ENCODE data around the gene ISG20L2. TPM values are rescaled to one million over a fixed set of nuclear protein-coding genes. Genes with fewer than 3 reads are reported as not detected.

Gene ISG20L2
- total RNA-seq, 2 experiments from 2014 or later, result 56.3 to 58.8 TPM

DNA sequence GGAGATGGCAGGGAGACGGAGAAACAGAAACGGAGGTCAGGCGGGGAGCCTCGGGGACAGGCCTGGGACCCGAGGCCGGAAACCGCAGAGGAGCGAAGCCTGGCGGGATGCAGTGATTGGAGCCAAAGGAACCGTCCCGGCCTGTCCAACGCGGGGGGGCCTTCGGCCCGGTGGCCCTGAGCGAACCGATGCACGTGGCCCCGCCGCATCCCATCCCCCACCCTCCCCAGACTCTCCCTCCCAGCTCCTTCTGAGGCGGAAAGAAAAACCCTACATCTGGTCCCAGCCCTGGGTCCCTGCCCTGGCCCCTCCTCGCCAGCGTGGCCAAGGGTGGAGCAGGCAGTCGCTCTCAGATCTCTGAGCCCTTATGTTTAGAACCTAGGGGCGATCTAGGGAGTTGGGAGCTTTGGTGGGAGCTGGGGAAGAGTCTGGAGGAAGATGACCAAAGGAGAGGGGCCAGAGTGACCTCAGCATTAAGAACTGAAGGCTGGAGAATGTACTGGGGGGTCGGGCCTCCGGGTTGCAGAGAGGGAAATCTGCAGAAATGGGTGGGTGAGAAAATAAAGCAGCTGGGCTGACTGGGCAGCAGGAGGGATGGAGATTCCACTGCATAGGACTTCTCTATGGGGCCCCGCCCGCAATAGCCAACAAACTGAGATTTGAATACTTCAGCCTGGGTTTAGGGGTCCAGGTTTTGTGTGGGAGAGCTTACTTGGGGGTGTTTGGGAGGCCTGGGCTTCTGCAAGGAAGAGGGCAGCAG is 21.7 kb downstream of the ISG20L2 start:
- no peaks in the 10 kb centered on the region for H3K36me3 Mint-ChIP-seq (ENCODE audit: low read depth)
- peaks cover 24% of the 10 kb centered on the region for H3K4me1 Mint-ChIP-seq (ENCODE audit: low read depth)
- peak overlapping the region; percentile 71 for H3K4me3 Mint-ChIP-seq
- H3K9me3 Mint-ChIP-seq (ENCODE audit: insufficient read depth), result no peaks in the 10 kb centered on the region
- ChIA-PET CTCF (interaction anchor here (0.6 to 17.4 kb wide), 28 partner anchors 9 to 321 kb away, joined by 3 to 311 read pairs (median 5); partner anchors contain the start of genes HAPLN2, INSRR, ISG20L2 and METTL25B), POLR2A (interaction anchor here (1.1 to 2.4 kb wide), 5 partner anchors 17 to 56 kb away, joined by 3 to 9 read pairs (median 5); partner anchors contain the start of genes ISG20L2 and METTL25B)
- no peak overlapping the region for H3K27ac Mint-ChIP-seq
- DNase-seq (peak; percentile 32), ATAC-seq (peak; percentile 20)
- H3K27me3 Mint-ChIP-seq (ENCODE audit: low read depth), result peaks cover 33% of the 10 kb centered on the region

DNA sequence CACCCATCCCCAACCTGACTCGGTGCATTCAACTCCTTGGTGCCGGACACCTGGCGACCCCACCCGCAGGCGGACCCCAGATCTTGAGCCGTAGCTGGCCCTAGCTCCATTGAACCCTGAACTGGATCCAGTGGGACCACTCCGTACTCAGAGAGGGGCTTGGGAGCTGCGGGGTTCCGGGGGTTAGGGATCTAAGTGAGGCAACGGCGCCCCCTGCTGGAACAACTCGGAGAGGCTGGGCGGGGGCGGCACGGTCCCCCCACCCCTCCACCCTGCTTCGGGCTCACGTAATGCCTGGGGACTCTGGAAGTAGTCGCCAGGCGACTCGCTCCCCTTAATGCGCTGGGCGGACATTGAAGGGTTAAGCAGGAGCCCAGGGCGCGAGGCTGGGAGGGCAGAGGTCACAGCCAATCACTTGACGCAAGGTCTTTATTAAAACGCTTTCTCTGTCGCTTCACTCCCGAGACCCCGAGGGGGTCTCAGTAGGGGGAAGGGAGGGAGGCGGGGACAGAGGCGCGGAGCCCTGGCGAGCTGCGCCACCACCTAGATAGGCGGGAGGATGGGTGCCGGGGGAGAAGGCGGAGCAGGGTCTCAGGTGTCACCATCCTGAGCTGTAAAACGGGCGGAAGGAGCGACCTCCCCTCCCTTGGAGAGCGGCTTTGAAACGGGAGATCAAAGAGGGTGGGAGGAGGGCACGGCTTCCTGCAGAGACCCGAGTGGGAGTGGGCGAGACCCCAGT is 22.5 kb downstream of the ISG20L2 start:
- DNase-seq, result peak; percentile 70
- Mint-ChIP-seq H3K27me3 (ENCODE audit: low read depth) (peaks cover 33% of the 10 kb centered on the region), H3K36me3 (ENCODE audit: low read depth) (no peaks in the 10 kb centered on the region), H3K27ac (no peak overlapping the region), H3K9me3 (ENCODE audit: insufficient read depth) (no peaks in the 10 kb centered on the region), H3K4me1 (ENCODE audit: low read depth) (peaks cover 28% of the 10 kb centered on the region), H3K4me3 (peak overlapping the region; percentile 71)
- ATAC-seq, result peak; percentile 65
- CTCF ChIA-PET, result interaction anchor here (0.6 to 17.4 kb wide), 30 partner anchors 9 to 423 kb away, joined by 3 to 311 read pairs (median 5); partner anchors contain the start of genes HAPLN2, INSRR, ISG20L2 and METTL25B
- POLR2A ChIA-PET, result interaction anchor here (1.0 to 2.4 kb wide), 6 partner anchors 16 to 55 kb away, joined by 3 to 9 read pairs (median 5); partner anchors contain the start of genes ISG20L2 and METTL25B

DNA sequence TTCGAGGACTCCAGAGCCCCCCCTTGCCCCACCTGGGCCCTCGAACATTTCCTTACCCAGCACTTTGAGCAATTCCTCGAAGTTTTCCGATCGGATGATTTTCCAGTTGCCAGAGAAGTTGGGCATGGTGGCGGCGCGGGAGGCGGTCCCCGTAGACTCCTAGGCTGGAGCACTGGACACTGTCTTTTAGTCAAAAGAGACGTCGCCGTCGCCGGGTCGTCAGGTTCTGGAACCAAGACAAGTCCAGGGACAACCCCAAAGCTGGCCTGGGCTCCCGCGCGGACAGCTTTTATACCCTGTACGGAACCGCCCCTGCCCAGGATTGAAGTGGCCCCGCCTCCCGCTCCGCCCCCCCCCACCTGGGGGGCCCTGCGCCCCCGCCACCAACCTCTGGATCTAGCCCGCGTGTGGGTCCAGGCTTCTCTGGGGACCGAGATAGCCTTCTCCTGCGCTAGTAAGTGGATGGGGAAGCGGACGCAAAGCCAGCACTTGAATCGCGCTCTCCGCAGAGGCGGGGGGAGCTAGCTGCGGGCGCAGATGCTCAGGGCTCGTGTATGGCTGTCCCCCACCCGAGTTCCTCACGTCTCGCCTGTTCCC is 23.1 kb downstream of the ISG20L2 start, which contains the start of gene CRABP2:
Gene CRABP2 (minus strand): TSS at position 263 of the 597 bp plus-strand sequence. CDS start 137 bp downstream, at position 126.
- POLR2A ChIA-PET, result interaction anchor here (1.0 to 2.4 kb wide), 4 partner anchors 16 to 54 kb away, joined by 3 to 9 read pairs (median 6); partner anchors contain the start of genes ISG20L2 and METTL25B
- DNase-seq (peak; percentile 30), ATAC-seq (peak; percentile 28)
- Mint-ChIP-seq H3K27ac (no peak within 1 kb of the TSS), H3K36me3 (ENCODE audit: low read depth) (no peaks in the 10 kb centered on the region), H3K4me1 (ENCODE audit: low read depth) (peaks cover 35% of the 10 kb centered on the region), H3K4me3 (peak within 1 kb of the TSS; percentile 71), H3K9me3 (ENCODE audit: insufficient read depth) (no peaks in the 10 kb centered on the region), H3K27me3 (ENCODE audit: low read depth) (peaks cover 33% of the 10 kb centered on the region)
- CTCF ChIA-PET, result interaction anchor here (0.8 to 17.4 kb wide), 21 partner anchors 10 to 422 kb away, joined by 3 to 311 read pairs (median 12); partner anchors contain the start of genes HAPLN2, INSRR, ISG20L2 and METTL25B

DNA sequence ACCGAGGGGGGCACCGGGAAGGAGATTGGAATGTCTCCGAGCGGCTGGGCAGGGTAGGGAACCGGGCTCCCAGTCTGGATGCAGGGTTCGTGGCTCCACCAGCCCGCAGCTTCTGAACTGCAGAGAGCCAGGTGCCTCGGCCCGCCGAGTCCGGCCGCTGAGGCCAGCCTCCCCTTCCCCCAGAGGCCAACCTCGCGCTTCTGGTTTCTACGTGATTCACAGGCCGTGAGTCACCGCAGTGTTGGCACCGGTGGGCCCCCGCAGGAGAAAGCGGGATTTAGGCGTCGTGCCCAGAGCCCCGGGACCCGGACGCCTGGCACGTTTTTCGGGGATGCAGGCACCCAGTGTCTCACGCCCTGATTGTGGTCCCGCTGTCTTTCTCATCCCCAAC is 23.6 kb downstream of the ISG20L2 start:
- H3K9me3 Mint-ChIP-seq (ENCODE audit: insufficient read depth), result no peaks in the 10 kb centered on the region
- CTCF ChIA-PET, result interaction anchor here (0.8 to 17.4 kb wide), 12 partner anchors 10 to 177 kb away, joined by 3 to 311 read pairs (median 16); partner anchors contain the start of genes HAPLN2, INSRR, ISG20L2 and METTL25B
- no peak overlapping the region for H3K27ac Mint-ChIP-seq
- peaks cover 36% of the 10 kb centered on the region for H3K4me1 Mint-ChIP-seq (ENCODE audit: low read depth)
- POLR2A ChIA-PET, result no interaction called here
- peaks cover 33% of the 10 kb centered on the region for H3K27me3 Mint-ChIP-seq (ENCODE audit: low read depth)
- H3K4me3 Mint-ChIP-seq, result peak overlapping the region; percentile 22
- DNase-seq, result no peak
- H3K36me3 Mint-ChIP-seq (ENCODE audit: low read depth), result no peaks in the 10 kb centered on the region
- ATAC-seq, result no peak

DNA sequence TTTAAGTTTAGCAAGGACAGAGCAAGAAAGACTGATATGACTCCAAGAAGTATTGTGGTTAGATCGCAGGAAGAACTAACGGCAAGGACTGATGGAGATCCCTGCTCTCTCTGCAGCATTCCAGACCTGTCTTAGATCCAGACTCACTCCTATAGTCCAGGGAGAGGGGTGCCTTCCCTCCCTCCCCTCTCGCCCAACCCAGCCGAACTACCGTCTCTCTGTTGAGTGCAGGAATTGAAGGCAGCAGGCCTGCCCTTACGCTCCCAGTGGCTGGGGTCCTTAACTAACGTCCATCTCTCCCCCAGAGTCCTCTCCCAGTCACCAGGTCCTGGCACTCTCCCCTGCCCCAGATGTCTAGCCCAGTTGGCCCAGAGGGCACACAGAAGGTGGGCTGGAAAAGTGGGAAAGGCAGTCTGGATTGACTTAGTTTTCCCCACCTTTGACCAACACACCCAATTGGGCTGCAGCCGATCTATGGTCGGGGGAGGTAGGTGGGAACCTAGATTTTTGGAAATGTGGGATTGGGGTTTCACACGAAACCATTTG is 24.3 kb downstream of the ISG20L2 start:
- Mint-ChIP-seq H3K9me3 (ENCODE audit: insufficient read depth) (no peaks in the 10 kb centered on the region), H3K4me3 (no peak overlapping the region), H3K27me3 (ENCODE audit: low read depth) (peaks cover 35% of the 10 kb centered on the region), H3K4me1 (ENCODE audit: low read depth) (peaks cover 37% of the 10 kb centered on the region), H3K36me3 (ENCODE audit: low read depth) (no peaks in the 10 kb centered on the region), H3K27ac (no peak overlapping the region)
- DNase-seq (no peak), ATAC-seq (no peak)
- CTCF ChIA-PET, result interaction anchor here (0.9 to 17.4 kb wide), 5 partner anchors 11 to 187 kb away, joined by 3 to 311 read pairs (median 53); partner anchors contain the start of genes ISG20L2 and METTL25B
- POLR2A ChIA-PET, result no interaction called here

DNA sequence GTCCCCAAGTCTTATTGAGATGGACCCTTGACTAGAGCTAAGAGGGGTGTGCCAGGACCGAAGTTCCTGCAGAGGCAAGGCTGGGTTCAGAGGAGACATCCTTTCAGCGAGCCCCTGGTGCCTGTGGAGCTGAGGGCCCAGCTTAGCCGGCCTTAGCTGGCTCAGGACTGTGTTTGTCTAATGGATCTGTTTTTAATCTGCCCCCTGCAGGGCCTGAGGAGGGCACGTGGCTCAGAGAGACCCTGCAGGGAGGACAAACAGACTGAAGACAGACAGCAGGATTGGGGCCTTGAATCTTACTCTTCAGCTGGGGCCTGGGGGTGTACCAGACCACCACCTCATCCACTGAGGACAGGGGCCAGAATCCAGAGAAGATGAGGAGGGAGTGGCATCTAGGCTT is 24.8 kb downstream of the ISG20L2 start:
- Mint-ChIP-seq H3K4me1 (ENCODE audit: low read depth) (peaks cover 37% of the 10 kb centered on the region), H3K9me3 (ENCODE audit: insufficient read depth) (no peaks in the 10 kb centered on the region), H3K27ac (no peak overlapping the region), H3K4me3 (no peak overlapping the region), H3K27me3 (ENCODE audit: low read depth) (peaks cover 38% of the 10 kb centered on the region), H3K36me3 (ENCODE audit: low read depth) (peaks cover 3% of the 10 kb centered on the region)
- CTCF ChIA-PET, result interaction anchor here (0.9 to 17.4 kb wide), 3 partner anchors 14 to 188 kb away, joined by 3 to 311 read pairs (median 19); no protein-coding TSS in a partner anchor
- DNase-seq, result no peak
- POLR2A ChIA-PET, result no interaction called here
- ATAC-seq, result no peak

DNA sequence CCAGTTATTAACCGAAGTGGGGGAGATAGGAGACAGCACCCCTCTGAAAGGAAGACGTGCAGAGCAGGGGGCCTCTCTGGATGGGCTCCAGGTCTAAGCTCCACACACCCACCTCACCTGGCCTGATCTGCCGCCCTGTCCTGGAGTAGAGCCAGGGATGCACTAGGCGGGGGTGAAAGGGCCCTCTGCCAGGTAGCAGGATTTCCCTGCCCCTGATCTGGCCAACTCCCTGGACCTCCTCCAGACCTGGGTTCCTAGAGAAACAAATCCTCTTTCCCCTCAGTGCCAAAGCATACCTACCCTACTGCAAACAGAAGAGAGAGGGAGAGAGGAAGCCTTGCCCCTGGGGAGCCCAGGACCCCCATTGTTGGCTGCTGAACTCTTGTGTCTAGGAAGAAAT is 25.2 kb downstream of the ISG20L2 start:
- no peak for DNase-seq
- no peak overlapping the region for H3K27ac Mint-ChIP-seq
- peaks cover 38% of the 10 kb centered on the region for H3K27me3 Mint-ChIP-seq (ENCODE audit: low read depth)
- H3K36me3 Mint-ChIP-seq (ENCODE audit: low read depth), result peaks cover 3% of the 10 kb centered on the region
- ChIA-PET CTCF (interaction anchor here (0.9 to 17.4 kb wide), 6 partner anchors 14 to 188 kb away, joined by 3 to 311 read pairs (median 3); no protein-coding TSS in a partner anchor), POLR2A (no interaction called here)
- no peaks in the 10 kb centered on the region for H3K9me3 Mint-ChIP-seq (ENCODE audit: insufficient read depth)
- no peak for ATAC-seq
- H3K4me1 Mint-ChIP-seq (ENCODE audit: low read depth), result peaks cover 37% of the 10 kb centered on the region
- H3K4me3 Mint-ChIP-seq, result no peak overlapping the region

DNA sequence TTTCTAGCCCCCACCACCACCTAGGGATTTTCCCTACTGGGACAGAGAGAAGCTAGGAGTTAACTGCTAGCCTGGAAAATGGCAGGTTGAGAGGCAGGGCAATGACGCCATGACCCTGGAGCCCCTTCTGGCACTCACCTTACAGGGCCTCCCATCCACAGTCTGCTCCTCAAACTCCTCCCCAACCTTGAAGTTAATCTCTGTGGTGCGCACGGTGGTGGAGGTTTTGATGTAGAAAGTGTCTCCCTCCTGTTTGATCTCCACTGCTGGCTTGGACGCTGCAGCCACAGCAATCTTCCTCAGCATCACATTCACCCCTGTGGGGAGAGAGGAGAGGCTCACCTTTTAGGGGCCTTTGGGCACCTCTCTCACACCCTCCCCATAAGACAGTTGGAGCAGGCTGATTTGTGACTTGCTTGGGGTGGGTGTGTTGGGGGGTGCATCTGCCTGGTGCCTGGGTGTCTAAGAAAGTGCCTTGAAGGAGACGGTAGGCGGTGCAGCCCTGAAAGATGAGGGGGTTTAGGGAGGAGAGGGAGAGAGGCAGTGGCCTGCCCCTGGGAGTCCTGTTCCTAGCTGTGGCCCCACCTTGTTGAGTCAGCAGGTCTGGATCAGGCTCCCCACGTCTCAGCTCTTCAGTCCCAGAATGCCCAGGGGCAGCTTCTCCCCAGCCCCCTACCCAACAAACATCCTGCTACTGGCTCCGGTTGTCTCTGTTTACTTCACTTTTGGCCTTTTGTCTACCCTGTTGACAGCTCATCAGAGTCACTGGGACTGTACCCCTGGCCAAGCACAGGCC is 27.6 kb downstream of the ISG20L2 start:
- H3K36me3 Mint-ChIP-seq (ENCODE audit: low read depth), result peaks cover 3% of the 10 kb centered on the region
- peak; percentile 80 for ATAC-seq

DNA sequence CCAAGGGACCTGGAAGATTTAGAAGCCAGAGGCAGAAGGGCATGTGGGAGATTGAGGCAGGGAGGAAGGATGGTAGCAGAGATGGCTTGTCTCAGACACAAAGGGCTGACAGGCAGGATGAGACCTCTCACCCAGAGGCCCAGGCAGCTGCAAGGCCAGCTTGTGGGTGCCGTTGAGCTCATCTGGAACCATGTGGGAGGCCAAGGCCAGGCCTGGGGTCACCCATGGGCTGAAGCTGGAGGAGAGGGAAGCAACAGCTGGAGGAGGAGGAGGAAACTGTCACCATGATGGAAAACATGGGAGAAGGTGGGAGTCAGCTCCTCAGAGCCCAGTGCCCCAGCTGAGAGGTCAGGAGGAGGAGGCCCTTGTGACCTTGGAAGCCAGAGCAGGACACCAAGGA is 29.6 kb downstream of the ISG20L2 start:
- POLR2A ChIA-PET, result no interaction called here
- H3K27ac Mint-ChIP-seq, result no peak overlapping the region
- CTCF ChIA-PET, result interaction anchor here (1.0 to 17.4 kb wide), 3 partner anchors 9 to 27 kb away, joined by 3 to 311 read pairs (median 19); no protein-coding TSS in a partner anchor
- no peaks in the 10 kb centered on the region for H3K9me3 Mint-ChIP-seq (ENCODE audit: insufficient read depth)
- H3K4me3 Mint-ChIP-seq, result no peak overlapping the region
- ATAC-seq, result no peak
- H3K36me3 Mint-ChIP-seq (ENCODE audit: low read depth), result peaks cover 3% of the 10 kb centered on the region
- peaks cover 13% of the 10 kb centered on the region for H3K4me1 Mint-ChIP-seq (ENCODE audit: low read depth)
- no peak for DNase-seq
- peaks cover 19% of the 10 kb centered on the region for H3K27me3 Mint-ChIP-seq (ENCODE audit: low read depth)

More for the DNA sequence above, 27.6 kb downstream of the ISG20L2 start:
- Mint-ChIP-seq H3K9me3 (ENCODE audit: insufficient read depth) (no peaks in the 10 kb centered on the region), H3K4me3 (no peak overlapping the region), H3K4me1 (ENCODE audit: low read depth) (peaks cover 24% of the 10 kb centered on the region), H3K27ac (no peak overlapping the region), H3K27me3 (ENCODE audit: low read depth) (peaks cover 27% of the 10 kb centered on the region)
- CTCF ChIA-PET, result interaction anchor here (0.7 to 17.4 kb wide), 6 partner anchors 11 to 189 kb away, joined by 3 to 311 read pairs (median 4); partner anchors contain the start of genes ISG20L2 and METTL25B
- POLR2A ChIA-PET, result interaction anchor here (0.6 to 1.4 kb wide), 2 partner anchors 11 to 27 kb away, joined by 3 to 5 read pairs; no protein-coding TSS in a partner anchor
- peak; percentile 56 for DNase-seq

DNA sequence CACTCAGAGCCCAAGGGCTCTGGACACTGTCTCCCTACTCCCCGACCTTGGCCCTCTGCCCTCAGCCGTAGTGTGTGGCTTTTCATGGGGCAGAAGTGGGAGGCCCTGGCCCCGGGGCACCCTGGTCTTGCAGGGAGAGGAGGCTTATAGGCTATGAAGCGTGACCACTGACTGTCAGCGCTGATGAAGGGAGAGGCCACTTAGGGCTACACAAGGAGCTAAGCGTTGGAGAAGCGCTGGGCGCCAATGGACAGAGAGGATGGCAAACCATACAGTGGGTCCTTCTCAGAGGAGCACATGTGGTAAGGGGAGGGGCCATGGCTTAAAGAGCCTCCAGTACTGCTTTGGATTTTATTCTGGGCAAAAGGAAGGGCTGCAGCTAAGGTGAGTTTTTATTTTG is 31.1 kb downstream of the ISG20L2 start:
- ChIA-PET POLR2A (no interaction called here), CTCF (interaction anchor here (0.9 to 17.4 kb wide), 7 partner anchors 8 to 193 kb away, joined by 3 to 311 read pairs (median 3); no protein-coding TSS in a partner anchor)
- DNase-seq, result no peak
- Mint-ChIP-seq H3K4me1 (ENCODE audit: low read depth) (peaks cover 24% of the 10 kb centered on the region), H3K9me3 (ENCODE audit: insufficient read depth) (no peaks in the 10 kb centered on the region), H3K27ac (no peak overlapping the region), H3K36me3 (ENCODE audit: low read depth) (peaks cover 3% of the 10 kb centered on the region), H3K27me3 (ENCODE audit: low read depth) (peaks cover 21% of the 10 kb centered on the region), H3K4me3 (no peak overlapping the region)
- ATAC-seq, result no peak
